ENCODE results near the gene TRERF1.
A peak's percentile ranks its signal among the peaks of the same experiment; 100 is the strongest.

Gene TRERF1

DNA sequence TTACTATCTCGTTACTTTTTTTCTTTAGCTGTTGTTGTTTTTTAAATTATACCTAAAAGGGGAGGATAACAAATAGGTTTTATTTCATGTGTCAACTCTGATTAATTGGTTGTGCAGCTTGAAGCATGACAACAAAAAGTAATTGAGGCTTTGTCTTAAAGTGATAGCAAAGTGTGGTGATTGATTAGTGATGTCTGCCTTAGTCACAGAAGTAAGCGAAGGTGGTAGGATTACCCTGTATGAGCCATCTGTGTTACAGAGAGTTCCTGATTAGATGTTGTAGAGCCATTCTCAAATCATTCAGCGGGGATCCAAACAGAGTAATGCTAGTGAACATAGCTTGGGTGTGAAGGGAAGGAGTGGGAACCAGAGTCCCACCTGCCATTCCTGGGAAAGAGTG lies 219.7 kb downstream of the TRERF1 start:
- DNase-seq (ENCODE audit: low spot score): no peak
- in situ Hi-C loops (cut with MboI; ENCODE audit: low sequenced_read_pairs, unreplicated experiment): no loop called here
- TF ChIP-seq, protein P1, sequence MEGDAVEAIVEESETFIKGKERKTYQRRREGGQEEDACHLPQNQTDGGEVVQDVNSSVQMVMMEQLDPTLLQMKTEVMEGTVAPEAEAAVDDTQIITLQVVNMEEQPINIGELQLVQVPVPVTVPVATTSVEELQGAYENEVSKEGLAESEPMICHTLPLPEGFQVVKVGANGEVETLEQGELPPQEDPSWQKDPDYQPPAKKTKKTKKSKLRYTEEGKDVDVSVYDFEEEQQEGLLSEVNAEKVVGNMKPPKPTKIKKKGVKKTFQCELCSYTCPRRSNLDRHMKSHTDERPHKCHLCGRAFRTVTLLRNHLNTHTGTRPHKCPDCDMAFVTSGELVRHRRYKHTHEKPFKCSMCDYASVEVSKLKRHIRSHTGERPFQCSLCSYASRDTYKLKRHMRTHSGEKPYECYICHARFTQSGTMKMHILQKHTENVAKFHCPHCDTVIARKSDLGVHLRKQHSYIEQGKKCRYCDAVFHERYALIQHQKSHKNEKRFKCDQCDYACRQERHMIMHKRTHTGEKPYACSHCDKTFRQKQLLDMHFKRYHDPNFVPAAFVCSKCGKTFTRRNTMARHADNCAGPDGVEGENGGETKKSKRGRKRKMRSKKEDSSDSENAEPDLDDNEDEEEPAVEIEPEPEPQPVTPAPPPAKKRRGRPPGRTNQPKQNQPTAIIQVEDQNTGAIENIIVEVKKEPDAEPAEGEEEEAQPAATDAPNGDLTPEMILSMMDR (IDR thresholded peaks at IDR 0.05; ENCODE audit: borderline replicate concordance, control extremely low read depth, extremely low read depth, insufficient read depth, missing control alignments): no peak

DNA sequence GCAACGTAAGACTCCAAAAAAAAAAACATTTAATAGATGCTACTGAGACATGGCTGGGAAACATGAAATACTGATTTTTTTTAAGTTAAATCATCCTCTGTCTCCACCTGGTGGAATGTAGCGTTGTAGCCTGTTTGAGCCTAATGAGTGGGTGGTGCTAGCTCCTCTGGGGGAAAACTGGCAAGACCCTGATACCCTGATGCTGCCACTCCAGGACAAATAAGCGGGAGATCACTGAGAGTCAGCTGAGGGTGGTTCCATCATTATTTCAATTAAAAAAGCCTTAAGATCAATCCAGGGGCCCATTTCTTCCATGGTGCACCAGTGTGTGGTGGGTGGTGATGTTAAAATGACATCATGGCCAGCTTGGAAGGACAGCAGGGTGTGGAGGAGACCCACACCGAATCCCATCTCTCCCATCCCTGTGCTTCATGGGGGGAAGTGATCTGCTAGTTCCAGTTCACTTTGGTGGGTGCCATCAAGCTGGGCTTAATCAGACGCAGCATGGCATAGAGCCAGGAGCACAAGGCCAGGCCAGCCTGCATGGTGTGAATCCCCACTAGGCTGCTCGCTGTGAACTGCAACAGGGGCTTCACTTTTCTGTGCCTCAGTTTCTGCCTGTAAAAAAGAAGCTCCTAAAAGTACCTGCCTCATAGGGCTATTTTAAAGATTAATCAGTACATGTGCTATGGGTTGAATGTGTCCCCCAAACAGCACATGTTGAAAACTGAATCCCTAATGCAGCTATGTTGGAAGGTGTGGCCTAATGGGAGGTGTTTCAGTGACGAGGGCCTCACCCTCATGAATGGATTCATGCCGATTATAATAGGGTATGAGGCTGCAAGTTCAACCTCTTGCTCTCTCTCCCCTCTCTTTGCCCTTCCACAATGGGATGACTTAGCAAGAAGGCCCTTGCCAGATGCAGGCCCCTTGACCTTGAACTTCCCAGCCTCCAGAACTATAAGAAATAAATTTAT lies 221.1 kb downstream of the TRERF1 start:
- TF ChIP-seq, protein P1 (IDR thresholded peaks at IDR 0.05; ENCODE audit: borderline replicate concordance, control extremely low read depth, extremely low read depth, insufficient read depth, missing control alignments): peak; percentile 52
- DNase-seq (ENCODE audit: low spot score): peak; percentile 54
- in situ Hi-C loops (cut with MboI; ENCODE audit: low sequenced_read_pairs, unreplicated experiment): no loop called here

DNA sequence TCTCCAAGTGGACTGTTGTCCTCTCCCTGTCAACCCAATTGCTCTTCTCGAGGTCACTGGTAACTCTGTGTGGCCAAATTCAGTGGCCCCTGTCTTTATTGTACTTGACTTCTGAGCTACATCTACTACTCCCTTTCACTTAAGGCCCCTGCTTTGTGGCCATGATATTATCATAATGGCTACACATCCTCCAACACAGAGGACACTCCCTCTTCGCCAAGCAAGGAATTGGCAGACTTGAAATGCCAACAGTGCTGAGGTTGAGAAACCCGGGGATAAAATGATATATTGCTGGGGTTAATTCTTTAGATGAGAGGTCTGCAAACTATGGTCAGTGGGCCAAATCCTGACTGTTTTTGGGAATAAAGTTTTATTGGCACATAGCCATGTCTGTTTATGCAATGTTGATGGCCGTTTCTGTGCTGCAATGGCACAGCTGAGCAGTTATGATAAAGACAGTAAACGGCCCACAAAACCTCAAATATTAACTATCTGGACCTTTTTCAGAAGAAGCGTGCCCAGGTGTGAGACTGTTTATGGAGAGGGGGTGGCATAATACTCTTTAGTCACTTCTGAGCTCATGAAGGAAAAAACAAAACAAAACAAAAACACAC lies 222.1 kb downstream of the TRERF1 start:
- DNase-seq (ENCODE audit: low spot score): no peak
- TF ChIP-seq, protein P1 (IDR thresholded peaks at IDR 0.05; ENCODE audit: borderline replicate concordance, control extremely low read depth, extremely low read depth, insufficient read depth, missing control alignments): no peak
- in situ Hi-C loops (cut with MboI; ENCODE audit: low sequenced_read_pairs, unreplicated experiment): no loop called here

DNA sequence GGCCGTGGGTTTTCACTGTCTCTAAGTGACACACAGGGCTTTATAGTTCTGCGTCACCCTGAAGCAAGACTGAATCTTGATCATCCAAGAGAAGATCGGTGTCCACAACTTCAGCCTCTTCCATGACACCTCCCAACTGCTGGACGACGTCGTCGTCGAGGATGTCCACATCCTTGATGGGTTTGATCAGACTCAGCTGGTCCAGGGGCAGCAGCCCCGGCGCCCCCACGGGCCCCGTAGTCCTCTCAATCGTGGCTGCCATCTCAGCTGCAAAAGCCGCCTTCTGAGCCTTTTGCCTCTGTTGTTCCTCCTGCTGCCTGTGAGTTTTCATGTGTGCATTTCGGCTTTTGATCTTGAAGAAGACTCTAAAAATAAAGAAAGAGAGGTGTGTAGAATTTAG lies 223.4 kb downstream of the TRERF1 start:
- no peak for DNase-seq (ENCODE audit: low spot score)
- in situ Hi-C loops (cut with MboI; ENCODE audit: low sequenced_read_pairs, unreplicated experiment): no loop called here
- TF ChIP-seq, protein P1 (IDR thresholded peaks at IDR 0.05; ENCODE audit: borderline replicate concordance, control extremely low read depth, extremely low read depth, insufficient read depth, missing control alignments): no peak

DNA sequence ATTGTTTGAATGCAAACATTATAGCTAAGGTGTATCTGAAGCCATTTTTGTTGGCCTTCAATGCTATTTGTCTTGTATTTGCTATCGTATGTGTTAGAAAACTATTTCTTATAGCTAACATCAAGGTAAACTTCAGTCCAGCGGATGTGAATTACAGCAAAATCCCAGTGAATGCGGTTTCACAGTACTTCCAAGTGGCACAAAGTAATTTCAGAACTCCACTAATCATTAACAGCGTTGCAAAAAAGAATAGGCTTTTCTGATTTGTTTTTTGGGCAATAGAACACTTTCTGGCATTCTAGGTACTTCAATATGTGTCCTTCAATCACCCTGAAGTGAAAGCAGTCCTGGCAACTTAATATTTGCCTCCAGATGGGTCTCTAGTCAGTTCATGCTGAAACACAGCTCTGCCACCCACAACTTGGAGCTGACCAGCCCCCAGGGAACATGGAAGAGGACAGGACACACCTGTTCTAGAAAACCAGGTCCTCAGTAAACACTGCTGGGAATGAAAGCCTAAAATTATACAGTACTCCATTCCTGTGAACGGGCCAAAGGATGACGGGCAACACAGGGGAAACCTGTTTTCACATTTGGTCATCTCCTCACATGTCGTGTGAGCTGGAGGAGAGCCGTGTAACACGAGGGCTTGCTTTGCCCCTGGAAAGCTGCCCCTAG lies 224.4 kb downstream of the TRERF1 start:
- in situ Hi-C loops (cut with MboI; ENCODE audit: low sequenced_read_pairs, unreplicated experiment): no loop called here
- TF ChIP-seq, protein P1 (IDR thresholded peaks at IDR 0.05; ENCODE audit: borderline replicate concordance, control extremely low read depth, extremely low read depth, insufficient read depth, missing control alignments): no peak

DNA sequence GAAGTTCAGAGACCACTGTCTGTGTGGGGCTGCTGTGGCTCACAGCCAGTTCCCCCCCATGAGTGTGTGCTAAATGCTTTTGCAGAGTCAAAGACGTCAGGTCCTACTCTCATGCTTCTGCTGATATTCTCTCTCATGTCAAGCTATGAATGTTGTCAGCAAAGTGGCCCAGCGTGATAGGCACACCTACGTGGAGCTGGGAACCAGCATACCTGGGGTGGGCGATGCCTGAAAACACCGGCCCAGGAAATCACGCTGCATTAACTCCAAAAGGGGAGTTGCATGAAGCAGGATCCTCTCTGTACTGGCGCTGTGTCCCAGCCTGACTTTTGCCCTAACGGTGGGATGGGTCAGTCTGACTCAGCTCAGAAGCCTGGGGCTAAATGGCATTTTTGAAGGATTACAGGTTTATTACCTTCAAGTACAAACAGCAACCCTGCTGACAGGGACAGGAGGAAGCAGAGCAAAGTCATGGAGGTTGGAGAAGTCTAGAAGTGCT lies 225.0 kb downstream of the TRERF1 start:
- DNase-seq (ENCODE audit: low spot score): no peak
- in situ Hi-C loops (cut with MboI; ENCODE audit: low sequenced_read_pairs, unreplicated experiment): no loop called here
- TF ChIP-seq, protein P1 (IDR thresholded peaks at IDR 0.05; ENCODE audit: borderline replicate concordance, control extremely low read depth, extremely low read depth, insufficient read depth, missing control alignments): no peak

More for the DNA sequence above, 224.4 kb downstream of the TRERF1 start:
- DNase-seq (ENCODE audit: low spot score): no peak

Measured in GM13976 (cell line).